WTC11 (cell line): ENCODE results near the gene GUCY2D. TPM values are rescaled to one million over a fixed set of nuclear protein-coding genes. Genes with fewer than 3 reads are reported as not detected.

Experiments
- ATAC-seq: fragments of 200-7000 bp; cut with Tn5 transposase; 2 replicates; pipeline ENCODE4 v1.10.0; 2021; ENCODE audit warnings: mild to moderate bottlenecking, moderate library complexity
- CTCF ChIA-PET: fragments of 300-600 bp; sonication (Branson Sonifier 250); formaldehyde crosslinking; loops from one replicate; lab custom pipeline; 2021; ENCODE audit warnings: antibody characterized with exemption; lab: Charles Lee
- POLR2A ChIA-PET: fragments of 350-600 bp; sonication (Branson Sonifier 250); formaldehyde crosslinking; loops from one replicate; lab custom pipeline; 2021; ENCODE audit warnings: antibody characterized with exemption; lab: Charles Lee
- DNase-seq: peaks from one replicate; pipeline ENCODE4 v3.0.0; 2021; ENCODE audit warnings: low spot score
- H3K27ac Mint-ChIP-seq: 2 replicates; pipeline ENCODE4 v1.8.0; 2021; ENCODE audit warnings: mixed read lengths
- H3K27me3 Mint-ChIP-seq: 2 replicates; pipeline ENCODE4 v1.8.0; 2021; ENCODE audit warnings: low read depth, mild to moderate bottlenecking, moderate library complexity, mixed read lengths
- H3K36me3 Mint-ChIP-seq: 2 replicates; pipeline ENCODE4 v1.8.0; 2021; ENCODE audit warnings: mixed read lengths
- H3K4me1 Mint-ChIP-seq: 2 replicates; pipeline ENCODE4 v1.8.0; 2022; ENCODE audit warnings: mixed read lengths
- H3K4me3 Mint-ChIP-seq: 2 replicates; pipeline ENCODE4 v1.8.0; 2021; ENCODE audit warnings: mild to moderate bottlenecking, moderate library complexity, mixed read lengths
- H3K9me3 Mint-ChIP-seq: 2 replicates; pipeline ENCODE4 v1.8.0; 2021; ENCODE audit warnings: mixed read lengths
- ATF1 ChIP-seq: sonication (generic); formaldehyde crosslinking; IDR thresholded peaks from 2 replicates; pipeline ENCODE4 v1.8.1; 2023; ENCODE audit warnings: mild to moderate bottlenecking, moderate library complexity, missing genetic modification reagents
- FOXP1 ChIP-seq: sonication (generic); formaldehyde crosslinking; IDR thresholded peaks from 2 replicates; pipeline ENCODE4 v1.8.0; 2022; ENCODE audit warnings: missing genetic modification reagents, mild to moderate bottlenecking, moderate library complexity, borderline replicate concordance
- GTF2I ChIP-seq: fragments of 250-450 bp; sonication (Bioruptor Pico); conservative IDR thresholded peaks from 2 replicates; pipeline ENCODE4 v1.4.0; 2021; ENCODE audit warnings: mild to moderate bottlenecking
- JAZF1 ChIP-seq: fragments of 250-450 bp; sonication (Bioruptor Pico); IDR thresholded peaks from 2 replicates; pipeline ENCODE4 v1.9.0; 2021; ENCODE audit warnings: moderate library complexity, mild to moderate bottlenecking, inconsistent platforms
- MXD4 ChIP-seq: fragments of 250-450 bp; sonication (Bioruptor Pico); IDR thresholded peaks from 2 replicates; pipeline ENCODE4 v1.8.0; 2021; ENCODE audit warnings: mild to moderate bottlenecking, moderate library complexity, borderline replicate concordance
- PRRX2 ChIP-seq: fragments of 250-450 bp; sonication (Bioruptor Pico); IDR thresholded peaks from 2 replicates; pipeline ENCODE4 v1.8.0; 2021; ENCODE audit warnings: mild to moderate bottlenecking
- ZBTB21 ChIP-seq: sonication (generic); formaldehyde crosslinking; IDR thresholded peaks from 2 replicates; pipeline ENCODE4 v1.8.1; 2023; ENCODE audit warnings: mild to moderate bottlenecking, missing genetic modification reagents, borderline replicate concordance
- total RNA-seq: library from RNA; stranded (reverse); gene quantifications from 3 replicates; pipeline ENCODE4 v1.2.3, GENCODE V29; 2021
- TF ChIP-seq, protein P1 (sequence below): sonication (generic); formaldehyde crosslinking; conservative IDR thresholded peaks from 2 replicates; pipeline ENCODE4 v1.8.1; 2022; ENCODE audit warnings: mild to moderate bottlenecking, missing genetic modification reagents
- TF ChIP-seq, protein P2 (sequence below): sonication (generic); formaldehyde crosslinking; IDR thresholded peaks from 2 replicates; pipeline ENCODE4 v1.8.0; 2023; ENCODE audit warnings: mild to moderate bottlenecking, missing genetic modification reagents
- TF ChIP-seq, protein P3 (sequence below): sonication (generic); formaldehyde crosslinking; conservative IDR thresholded peaks from 2 replicates; pipeline ENCODE4 v1.8.1; 2023; ENCODE audit warnings: mild to moderate bottlenecking, low read depth, missing genetic modification reagents, moderate library complexity
- TF ChIP-seq, protein P4 (sequence below): fragments of 250-450 bp; sonication (Bioruptor Pico); IDR thresholded peaks from 2 replicates; pipeline ENCODE4 v1.8.0; 2021; ENCODE audit warnings: mild to moderate bottlenecking
- TF ChIP-seq, protein P5 (sequence below): sonication (generic); formaldehyde crosslinking; IDR thresholded peaks from 2 replicates; pipeline ENCODE4 v1.8.1; 2022; ENCODE audit warnings: mild to moderate bottlenecking, moderate library complexity, missing genetic modification reagents

Gene GUCY2D
- total RNA-seq, 1 experiment from 2014 or later: 0.87 TPM

- Mint-ChIP-seq H3K27ac (peak overlapping the region; percentile 69; the same call in 1 of the 2 replicates), H3K9me3 (no peaks in the 10 kb centered on the region)
Measured at GRCh38 chr17:8020776-8021564, 18.6 kb downstream of the GUCY2D start.

GRCh38 chr17:8021565-8022359, 19.3 kb downstream of the GUCY2D start:
- H3K4me3 Mint-ChIP-seq: no peak overlapping the region
- peaks cover 7% of the 10 kb centered on the region for H3K4me1 Mint-ChIP-seq
- H3K9me3 Mint-ChIP-seq: no peaks in the 10 kb centered on the region
- H3K36me3 Mint-ChIP-seq: no peaks in the 10 kb centered on the region
- ATAC-seq: no peak
- H3K27me3 Mint-ChIP-seq: no peaks in the 10 kb centered on the region; the same call in none of the 2 replicates
- CTCF ChIA-PET: interaction anchor here (0.7 to 8.3 kb wide), 8 partner anchors 18 to 221 kb away, joined by 3 to 154 read pairs (median 4); partner anchors contain the start of gene ALOX15B
- no peak for TF ChIP-seq MXD4
- no peak for TF ChIP-seq ZBTB21
- no peak for TF ChIP-seq GTF2I (CRISPR knock-in tag)
- no peak for TF ChIP-seq JAZF1 (CRISPR knock-in tag)
- TF ChIP-seq ATF1 (CRISPR knock-in tag): no peak
- TF ChIP-seq, protein P1, sequence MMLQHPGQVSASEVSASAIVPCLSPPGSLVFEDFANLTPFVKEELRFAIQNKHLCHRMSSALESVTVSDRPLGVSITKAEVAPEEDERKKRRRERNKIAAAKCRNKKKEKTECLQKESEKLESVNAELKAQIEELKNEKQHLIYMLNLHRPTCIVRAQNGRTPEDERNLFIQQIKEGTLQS (CRISPR knock-in tag): no peak
- TF ChIP-seq, protein P2, sequence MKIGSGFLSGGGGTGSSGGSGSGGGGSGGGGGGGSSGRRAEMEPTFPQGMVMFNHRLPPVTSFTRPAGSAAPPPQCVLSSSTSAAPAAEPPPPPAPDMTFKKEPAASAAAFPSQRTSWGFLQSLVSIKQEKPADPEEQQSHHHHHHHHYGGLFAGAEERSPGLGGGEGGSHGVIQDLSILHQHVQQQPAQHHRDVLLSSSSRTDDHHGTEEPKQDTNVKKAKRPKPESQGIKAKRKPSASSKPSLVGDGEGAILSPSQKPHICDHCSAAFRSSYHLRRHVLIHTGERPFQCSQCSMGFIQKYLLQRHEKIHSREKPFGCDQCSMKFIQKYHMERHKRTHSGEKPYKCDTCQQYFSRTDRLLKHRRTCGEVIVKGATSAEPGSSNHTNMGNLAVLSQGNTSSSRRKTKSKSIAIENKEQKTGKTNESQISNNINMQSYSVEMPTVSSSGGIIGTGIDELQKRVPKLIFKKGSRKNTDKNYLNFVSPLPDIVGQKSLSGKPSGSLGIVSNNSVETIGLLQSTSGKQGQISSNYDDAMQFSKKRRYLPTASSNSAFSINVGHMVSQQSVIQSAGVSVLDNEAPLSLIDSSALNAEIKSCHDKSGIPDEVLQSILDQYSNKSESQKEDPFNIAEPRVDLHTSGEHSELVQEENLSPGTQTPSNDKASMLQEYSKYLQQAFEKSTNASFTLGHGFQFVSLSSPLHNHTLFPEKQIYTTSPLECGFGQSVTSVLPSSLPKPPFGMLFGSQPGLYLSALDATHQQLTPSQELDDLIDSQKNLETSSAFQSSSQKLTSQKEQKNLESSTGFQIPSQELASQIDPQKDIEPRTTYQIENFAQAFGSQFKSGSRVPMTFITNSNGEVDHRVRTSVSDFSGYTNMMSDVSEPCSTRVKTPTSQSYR (CRISPR knock-in tag): no peak
- TF ChIP-seq, protein P3, sequence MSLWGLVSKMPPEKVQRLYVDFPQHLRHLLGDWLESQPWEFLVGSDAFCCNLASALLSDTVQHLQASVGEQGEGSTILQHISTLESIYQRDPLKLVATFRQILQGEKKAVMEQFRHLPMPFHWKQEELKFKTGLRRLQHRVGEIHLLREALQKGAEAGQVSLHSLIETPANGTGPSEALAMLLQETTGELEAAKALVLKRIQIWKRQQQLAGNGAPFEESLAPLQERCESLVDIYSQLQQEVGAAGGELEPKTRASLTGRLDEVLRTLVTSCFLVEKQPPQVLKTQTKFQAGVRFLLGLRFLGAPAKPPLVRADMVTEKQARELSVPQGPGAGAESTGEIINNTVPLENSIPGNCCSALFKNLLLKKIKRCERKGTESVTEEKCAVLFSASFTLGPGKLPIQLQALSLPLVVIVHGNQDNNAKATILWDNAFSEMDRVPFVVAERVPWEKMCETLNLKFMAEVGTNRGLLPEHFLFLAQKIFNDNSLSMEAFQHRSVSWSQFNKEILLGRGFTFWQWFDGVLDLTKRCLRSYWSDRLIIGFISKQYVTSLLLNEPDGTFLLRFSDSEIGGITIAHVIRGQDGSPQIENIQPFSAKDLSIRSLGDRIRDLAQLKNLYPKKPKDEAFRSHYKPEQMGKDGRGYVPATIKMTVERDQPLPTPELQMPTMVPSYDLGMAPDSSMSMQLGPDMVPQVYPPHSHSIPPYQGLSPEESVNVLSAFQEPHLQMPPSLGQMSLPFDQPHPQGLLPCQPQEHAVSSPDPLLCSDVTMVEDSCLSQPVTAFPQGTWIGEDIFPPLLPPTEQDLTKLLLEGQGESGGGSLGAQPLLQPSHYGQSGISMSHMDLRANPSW (CRISPR knock-in tag): no peak
- TF ChIP-seq, protein P4, sequence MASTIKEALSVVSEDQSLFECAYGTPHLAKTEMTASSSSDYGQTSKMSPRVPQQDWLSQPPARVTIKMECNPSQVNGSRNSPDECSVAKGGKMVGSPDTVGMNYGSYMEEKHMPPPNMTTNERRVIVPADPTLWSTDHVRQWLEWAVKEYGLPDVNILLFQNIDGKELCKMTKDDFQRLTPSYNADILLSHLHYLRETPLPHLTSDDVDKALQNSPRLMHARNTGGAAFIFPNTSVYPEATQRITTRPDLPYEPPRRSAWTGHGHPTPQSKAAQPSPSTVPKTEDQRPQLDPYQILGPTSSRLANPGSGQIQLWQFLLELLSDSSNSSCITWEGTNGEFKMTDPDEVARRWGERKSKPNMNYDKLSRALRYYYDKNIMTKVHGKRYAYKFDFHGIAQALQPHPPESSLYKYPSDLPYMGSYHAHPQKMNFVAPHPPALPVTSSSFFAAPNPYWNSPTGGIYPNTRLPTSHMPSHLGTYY (CRISPR knock-in tag): no peak
- TF ChIP-seq PRRX2 (CRISPR knock-in tag): no peak
- no peak for TF ChIP-seq FOXP1 (CRISPR knock-in tag)
- TF ChIP-seq, all 79 proteins: peak for 0
- H3K27ac Mint-ChIP-seq: no peak overlapping the region
- DNase-seq: no peak
- POLR2A ChIA-PET: no interaction called here

More at GRCh38 chr17:8020776-8021564, 18.6 kb downstream of the GUCY2D start:
- ChIA-PET CTCF (interaction anchor here (0.7 to 8.3 kb wide), 5 partner anchors 17 to 221 kb away, joined by 3 to 154 read pairs (median 4); partner anchors contain the start of gene ALOX15B), POLR2A (no interaction called here)
- H3K36me3 Mint-ChIP-seq: no peaks in the 10 kb centered on the region
- TF ChIP-seq, protein P5, sequence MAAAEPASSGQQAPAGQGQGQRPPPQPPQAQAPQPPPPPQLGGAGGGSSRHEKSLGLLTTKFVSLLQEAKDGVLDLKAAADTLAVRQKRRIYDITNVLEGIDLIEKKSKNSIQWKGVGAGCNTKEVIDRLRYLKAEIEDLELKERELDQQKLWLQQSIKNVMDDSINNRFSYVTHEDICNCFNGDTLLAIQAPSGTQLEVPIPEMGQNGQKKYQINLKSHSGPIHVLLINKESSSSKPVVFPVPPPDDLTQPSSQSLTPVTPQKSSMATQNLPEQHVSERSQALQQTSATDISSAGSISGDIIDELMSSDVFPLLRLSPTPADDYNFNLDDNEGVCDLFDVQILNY: no peak
- no peak overlapping the region for H3K4me3 Mint-ChIP-seq
- peaks cover 7% of the 10 kb centered on the region for H3K4me1 Mint-ChIP-seq
- DNase-seq (no peak), ATAC-seq (no peak)
- no peaks in the 10 kb centered on the region; the same call in none of the 2 replicates for H3K27me3 Mint-ChIP-seq
